ENCODE measurements around the gene CASP1. TPM values are rescaled to one million over a fixed set of nuclear protein-coding genes. Genes with fewer than 3 reads are reported as not detected.

Gene CASP1
- total RNA-seq, 1 donor from 2014 or later, result 38.3 TPM

DNA sequence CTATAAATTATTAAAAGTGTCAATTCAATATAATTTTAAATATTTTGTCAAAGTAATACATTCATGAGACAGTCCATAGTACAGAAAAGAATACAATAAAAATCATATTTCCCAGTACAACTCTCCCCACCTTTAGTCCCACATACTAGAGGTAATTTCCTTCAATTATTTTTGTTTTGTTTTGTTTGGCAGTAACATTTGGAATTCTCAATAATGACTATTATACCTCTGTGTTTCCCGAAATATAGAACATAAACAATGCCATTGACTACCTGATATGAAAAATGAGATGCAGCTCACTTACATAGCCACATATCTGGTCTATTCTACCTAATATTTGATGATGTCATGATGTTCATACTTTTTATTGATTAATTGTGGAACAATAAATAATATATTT is 42.2 kb downstream of the CASP1 start:
- no peak for DNase-seq (ENCODE audit: low spot score)

DNA sequence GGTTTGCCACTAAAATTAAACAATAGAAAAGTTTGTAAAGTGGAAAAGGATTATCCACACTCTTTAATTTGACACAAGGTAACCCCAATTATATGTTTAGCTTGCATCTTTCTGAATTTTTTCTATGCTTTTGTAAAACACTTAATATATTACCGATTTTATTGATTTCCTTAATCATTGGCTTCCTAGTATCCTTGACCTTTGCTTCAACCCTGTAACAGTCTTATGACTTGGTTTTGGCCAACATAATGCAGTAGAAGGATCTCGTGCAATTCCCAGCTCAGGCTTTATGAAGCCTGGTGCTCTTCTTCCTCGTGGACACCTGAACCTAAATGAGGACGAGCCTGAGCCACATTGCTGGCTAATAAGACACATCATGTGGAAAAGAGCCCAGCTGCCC is 43.0 kb downstream of the CASP1 start:
- DNase-seq (ENCODE audit: low spot score), result no peak

DNA sequence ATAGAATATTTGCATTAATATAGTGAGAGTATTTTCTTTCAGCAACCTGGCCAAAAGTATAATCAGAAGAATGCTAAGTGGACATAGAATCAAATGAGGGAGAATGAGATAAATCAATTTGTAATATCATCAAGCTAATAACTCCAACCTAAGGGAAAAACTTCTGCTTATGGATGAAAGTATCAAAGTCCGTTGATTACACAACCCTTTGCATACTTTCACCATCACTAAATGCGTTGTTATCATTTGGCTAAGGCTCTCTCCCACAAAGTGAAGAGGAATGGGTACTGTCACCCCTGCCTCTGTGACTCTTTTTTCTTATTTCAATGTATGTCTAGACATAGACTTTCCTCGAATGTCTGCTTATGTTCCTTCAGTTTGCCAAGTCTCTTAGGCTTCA is 50.1 kb downstream of the CASP1 start:
- no peak for DNase-seq (ENCODE audit: low spot score)

DNA sequence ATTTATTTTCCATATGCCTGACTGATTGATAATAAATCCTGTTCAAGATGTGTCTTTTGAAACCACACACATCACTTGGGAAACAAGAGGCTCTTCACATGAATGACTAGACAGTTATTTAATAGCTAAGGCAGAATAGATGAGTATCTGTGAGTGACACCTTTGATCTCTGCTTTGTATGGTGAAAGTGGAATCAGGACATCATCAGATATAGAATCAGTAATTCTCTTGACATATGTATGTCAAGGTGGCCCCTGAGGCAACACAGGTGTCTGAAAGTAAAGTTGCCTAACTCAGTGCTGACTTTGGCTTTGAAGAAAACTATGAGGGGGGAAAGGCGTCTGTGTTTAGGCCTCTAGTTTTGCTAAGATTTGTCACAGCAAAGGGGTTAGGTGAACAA is 55.1 kb downstream of the CASP1 start:
- peak; percentile 2 for DNase-seq (ENCODE audit: low spot score)

Other genes with a start within 250 kb of the CASP1 start
- not detected for gene CASP12, start 136.7 kb downstream of the CASP1 start, total RNA-seq (ENCODE audit: insufficient read depth, low replicate concordance)
- gene CASP4, start 66.6 kb downstream of the CASP1 start, total RNA-seq (ENCODE audit: insufficient read depth, low replicate concordance), result 46.7 TPM
- gene CASP5, start 12.0 kb downstream of the CASP1 start, total RNA-seq (ENCODE audit: insufficient read depth, low replicate concordance), result not detected
- 6.7 TPM for gene CARD16, start 10.2 kb upstream of the CASP1 start, total RNA-seq (ENCODE audit: insufficient read depth, low replicate concordance)
- not detected for gene CARD18, start 104.6 kb upstream of the CASP1 start, total RNA-seq (ENCODE audit: insufficient read depth, low replicate concordance)

Measured in umbilical cord (tissue), 2 donors.